Measurements from ENCODE around the gene MCRIP1.

DNA sequence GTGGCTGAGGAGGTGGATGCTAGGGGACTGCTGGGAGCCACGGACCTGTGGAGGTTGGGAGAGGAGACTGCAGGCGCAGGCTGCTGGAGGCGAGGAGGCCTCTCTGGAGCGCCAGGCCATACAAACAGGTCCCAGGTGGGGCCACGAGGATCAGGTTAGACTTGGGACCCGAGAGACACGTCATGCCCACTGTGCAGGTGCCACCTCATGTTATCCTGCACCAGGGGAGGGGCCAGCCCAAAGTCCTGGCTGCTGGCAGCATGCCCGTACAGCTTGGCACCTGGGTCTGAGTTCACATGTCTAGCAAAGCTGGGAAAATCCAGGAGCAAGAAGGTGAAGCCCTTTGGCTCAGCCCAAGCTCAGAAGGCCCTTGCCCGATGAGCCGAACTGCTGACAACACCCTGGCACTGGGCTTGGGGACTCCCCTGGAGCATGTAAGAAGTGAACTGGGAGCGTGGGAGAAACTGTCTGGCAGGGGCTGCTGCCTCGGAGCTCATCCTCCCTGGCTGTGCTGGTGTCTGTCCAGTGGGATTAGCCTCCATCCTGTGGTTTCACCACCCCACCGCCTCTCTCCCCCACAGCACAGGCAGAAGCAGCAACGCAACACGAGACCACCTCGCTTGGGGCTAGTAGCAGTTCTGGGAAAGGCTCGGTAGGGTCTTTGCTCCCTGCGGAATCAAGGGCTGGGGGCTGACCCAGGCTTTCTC, 32.8 kb upstream of the MCRIP1 start:
- no peak for TF ChIP-seq EZH2phosphoT487 (IDR thresholded peaks at IDR 0.05; ENCODE audit: borderline replicate concordance, low read depth)
- TF ChIP-seq, protein P1, sequence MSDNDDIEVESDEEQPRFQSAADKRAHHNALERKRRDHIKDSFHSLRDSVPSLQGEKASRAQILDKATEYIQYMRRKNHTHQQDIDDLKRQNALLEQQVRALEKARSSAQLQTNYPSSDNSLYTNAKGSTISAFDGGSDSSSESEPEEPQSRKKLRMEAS (IDR thresholded peaks at IDR 0.05; ENCODE audit: low read depth) = no peak
